GM21515 (cell line): ENCODE data around the gene TXNRD1.
A peak's percentile ranks its signal among the peaks of the same experiment; 100 is the strongest.
"Not testable (repeated sequence)": the region's sequence is repeated elsewhere in the genome, so short reads cannot be mapped to it uniquely, and the experiment has no call there.

Experiments used
- ATAC-seq: cut with Tn5 transposase; IDR thresholded peaks from one replicate; pipeline ENCODE4 v1.9.1; 2021; ENCODE audit not compliant: unreplicated experiment

TXNRD1 gene

GRCh38 chr12:104215638-104216297, at the start of gene TXNRD1:
TXNRD1 (plus strand) TSS chr12:104215779; CDS start chr12:104215803, 24 bp downstream.
- peak; percentile 95 for ATAC-seq

GRCh38 chr12:104165801-104166200, 49.8 kb upstream of the TXNRD1 start:
- no peak for ATAC-seq

- ATAC-seq = no peak
Measured at GRCh38 chr12:104166465-104166864, 49.1 kb upstream of the TXNRD1 start.

GRCh38 chr12:104167519-104168458, 47.8 kb upstream of the TXNRD1 start:
- ATAC-seq = no peak

- ATAC-seq = no peak
Measured at GRCh38 chr12:104168596-104168995, 47.0 kb upstream of the TXNRD1 start.

- ATAC-seq = no peak
Measured at GRCh38 chr12:104171785-104172569, 43.6 kb upstream of the TXNRD1 start.

GRCh38 chr12:104172570-104172947, 43.0 kb upstream of the TXNRD1 start:
- no peak for ATAC-seq

- ATAC-seq = not testable (repeated sequence)
Measured at GRCh38 chr12:104173804-104174203, 41.8 kb upstream of the TXNRD1 start.

GRCh38 chr12:104175726-104176247, 39.8 kb upstream of the TXNRD1 start:
- ATAC-seq = no peak

GRCh38 chr12:104177336-104177662, 38.3 kb upstream of the TXNRD1 start:
- ATAC-seq = no peak

GRCh38 chr12:104177663-104178501, 37.7 kb upstream of the TXNRD1 start:
- ATAC-seq = no peak

GRCh38 chr12:104180374-104180773, 35.2 kb upstream of the TXNRD1 start:
- ATAC-seq = no peak

- ATAC-seq = no peak
Measured at GRCh38 chr12:104181313-104181712, 34.3 kb upstream of the TXNRD1 start.

- ATAC-seq = no peak
Measured at GRCh38 chr12:104182144-104182543, 33.4 kb upstream of the TXNRD1 start.

- no peak for ATAC-seq
Measured at GRCh38 chr12:104182621-104183378, 32.8 kb upstream of the TXNRD1 start.

- ATAC-seq = no peak
Measured at GRCh38 chr12:104183443-104183842, 32.1 kb upstream of the TXNRD1 start.

GRCh38 chr12:104187446-104188155, 28.0 kb upstream of the TXNRD1 start:
- ATAC-seq = no peak

- ATAC-seq = no peak
Measured at GRCh38 chr12:104188534-104188933, 27.0 kb upstream of the TXNRD1 start.
